ENCODE results near the gene OSBPL1A. TPM values are rescaled to one million over a fixed set of nuclear protein-coding genes. Genes with fewer than 3 reads are reported as not detected.

The OSBPL1A gene
- polyA plus RNA-seq, 2 donors: 10.8 to 11.6 TPM

GRCh38 chr18:24403076-24403475 lies 5.5 kb upstream of the OSBPL1A start:
- Histone ChIP-seq H3K36me3 (ENCODE audit: control insufficient read depth in 2 of 2, insufficient read depth in 2 of 2, low read length in 1 of 2) (no peaks in the 10 kb centered on the region), H3K9me3 (ENCODE audit: control insufficient read depth in 2 of 2, insufficient read depth in 1 of 2, low read depth in 1 of 2, low read length in 1 of 2) (peaks cover 0 to 2% of the 10 kb centered on the region in 2 donors), H3K27me3 (ENCODE audit: control insufficient read depth in 1 of 2, insufficient read depth in 2 of 2, low read length in 2 of 2) (no peaks in the 10 kb centered on the region), H3K4me3 (ENCODE audit: low read depth in 1 of 2, low read length in 2 of 2) (no peak overlapping the region), H3K27ac (ENCODE audit: low read depth in 2 of 2, low read length in 1 of 2) (no peak overlapping the region), H3K4me1 (ENCODE audit: control insufficient read depth in 2 of 2, insufficient read depth in 2 of 2, low read length in 1 of 2) (no peaks in the 10 kb centered on the region)
- WGBS, 2 donors: 71 to 79% methylated on average over 5 of the region's 5 CpGs

GRCh38 chr18:24402209-24402785 lies 4.7 kb upstream of the OSBPL1A start:
- WGBS, 2 donors: 84 to 87% methylated on average over 6 of the region's 6 CpGs
- Histone ChIP-seq H3K36me3 (ENCODE audit: control insufficient read depth in 2 of 2, insufficient read depth in 2 of 2, low read length in 1 of 2) (no peaks in the 10 kb centered on the region), H3K9me3 (ENCODE audit: control insufficient read depth in 2 of 2, insufficient read depth in 1 of 2, low read depth in 1 of 2, low read length in 1 of 2) (peaks cover 0 to 2% of the 10 kb centered on the region in 2 donors), H3K4me1 (ENCODE audit: control insufficient read depth in 2 of 2, insufficient read depth in 2 of 2, low read length in 1 of 2) (no peaks in the 10 kb centered on the region), H3K27me3 (ENCODE audit: control insufficient read depth in 1 of 2, insufficient read depth in 2 of 2, low read length in 2 of 2) (no peaks in the 10 kb centered on the region), H3K4me3 (ENCODE audit: low read depth in 1 of 2, low read length in 2 of 2) (no peak overlapping the region), H3K27ac (ENCODE audit: low read depth in 2 of 2, low read length in 1 of 2) (no peak overlapping the region)

- Histone ChIP-seq H3K4me3 (ENCODE audit: low read depth in 1 of 2, low read length in 2 of 2) (no peak overlapping the region), H3K36me3 (ENCODE audit: control insufficient read depth in 2 of 2, insufficient read depth in 2 of 2, low read length in 1 of 2) (no peaks in the 10 kb centered on the region), H3K9me3 (ENCODE audit: control insufficient read depth in 2 of 2, insufficient read depth in 1 of 2, low read depth in 1 of 2, low read length in 1 of 2) (peaks cover 0 to 2% of the 10 kb centered on the region in 2 donors), H3K27me3 (ENCODE audit: control insufficient read depth in 1 of 2, insufficient read depth in 2 of 2, low read length in 2 of 2) (no peaks in the 10 kb centered on the region), H3K4me1 (ENCODE audit: control insufficient read depth in 2 of 2, insufficient read depth in 2 of 2, low read length in 1 of 2) (no peaks in the 10 kb centered on the region), H3K27ac (ENCODE audit: low read depth in 2 of 2, low read length in 1 of 2) (no peak overlapping the region)
- 51 to 53% methylated on average over 2 of the region's 2 CpGs for WGBS, 2 donors
Observed at GRCh38 chr18:24400587-24400986, 3.0 kb upstream of the OSBPL1A start.

- Histone ChIP-seq H3K27ac (ENCODE audit: low read depth in 2 of 2, low read length in 1 of 2) (peak overlapping the region; percentile 84 to 91), H3K4me3 (ENCODE audit: low read depth in 1 of 2, low read length in 2 of 2) (no peak overlapping the region), H3K27me3 (ENCODE audit: control insufficient read depth in 1 of 2, insufficient read depth in 2 of 2, low read length in 2 of 2) (no peaks in the 10 kb centered on the region), H3K36me3 (ENCODE audit: control insufficient read depth in 2 of 2, insufficient read depth in 2 of 2, low read length in 1 of 2) (no peaks in the 10 kb centered on the region), H3K4me1 (ENCODE audit: control insufficient read depth in 2 of 2, insufficient read depth in 2 of 2, low read length in 1 of 2) (no peaks in the 10 kb centered on the region), H3K9me3 (ENCODE audit: control insufficient read depth in 2 of 2, insufficient read depth in 1 of 2, low read depth in 1 of 2, low read length in 1 of 2) (no peaks in the 10 kb centered on the region)
- WGBS, 2 donors: 44 to 65% methylated on average over 15 of the region's 15 CpGs
Observed at GRCh38 chr18:24398540-24398939, 916 bp upstream of the OSBPL1A start.

- Histone ChIP-seq H3K27ac (ENCODE audit: low read depth in 2 of 2, low read length in 1 of 2) (peak overlapping the region; percentile 84 to 91), H3K27me3 (ENCODE audit: control insufficient read depth in 1 of 2, insufficient read depth in 2 of 2, low read length in 2 of 2) (no peaks in the 10 kb centered on the region), H3K9me3 (ENCODE audit: control insufficient read depth in 2 of 2, insufficient read depth in 1 of 2, low read depth in 1 of 2, low read length in 1 of 2) (no peaks in the 10 kb centered on the region), H3K4me3 (ENCODE audit: low read depth in 1 of 2, low read length in 2 of 2) (peak overlapping the region; percentile 55 to 67), H3K4me1 (ENCODE audit: control insufficient read depth in 2 of 2, insufficient read depth in 2 of 2, low read length in 1 of 2) (no peaks in the 10 kb centered on the region), H3K36me3 (ENCODE audit: control insufficient read depth in 2 of 2, insufficient read depth in 2 of 2, low read length in 1 of 2) (no peaks in the 10 kb centered on the region)
- WGBS, 2 donors: 0 to 1% methylated on average over 50 of the region's 50 CpGs
Observed at GRCh38 chr18:24397131-24397693, 412 bp downstream of the OSBPL1A start.

- Histone ChIP-seq H3K36me3 (ENCODE audit: control insufficient read depth in 2 of 2, insufficient read depth in 2 of 2, low read length in 1 of 2) (no peaks in the 10 kb centered on the region), H3K27ac (ENCODE audit: low read depth in 2 of 2, low read length in 1 of 2) (no peak overlapping the region), H3K4me3 (ENCODE audit: low read depth in 1 of 2, low read length in 2 of 2) (no peak overlapping the region), H3K27me3 (ENCODE audit: control insufficient read depth in 1 of 2, insufficient read depth in 2 of 2, low read length in 2 of 2) (no peaks in the 10 kb centered on the region), H3K9me3 (ENCODE audit: control insufficient read depth in 2 of 2, insufficient read depth in 1 of 2, low read depth in 1 of 2, low read length in 1 of 2) (no peaks in the 10 kb centered on the region), H3K4me1 (ENCODE audit: control insufficient read depth in 2 of 2, insufficient read depth in 2 of 2, low read length in 1 of 2) (no peaks in the 10 kb centered on the region)
- WGBS, 2 donors: 76 to 83% methylated on average over 8 of the region's 8 CpGs
Observed at GRCh38 chr18:24396082-24396633, 1.5 kb downstream of the OSBPL1A start.

- Histone ChIP-seq H3K9me3 (ENCODE audit: control insufficient read depth in 2 of 2, insufficient read depth in 1 of 2, low read depth in 1 of 2, low read length in 1 of 2) (no peaks in the 10 kb centered on the region), H3K27ac (ENCODE audit: low read depth in 2 of 2, low read length in 1 of 2) (no peak overlapping the region), H3K27me3 (ENCODE audit: control insufficient read depth in 1 of 2, insufficient read depth in 2 of 2, low read length in 2 of 2) (no peaks in the 10 kb centered on the region), H3K4me3 (ENCODE audit: low read depth in 1 of 2, low read length in 2 of 2) (no peak overlapping the region), H3K4me1 (ENCODE audit: control insufficient read depth in 2 of 2, insufficient read depth in 2 of 2, low read length in 1 of 2) (no peaks in the 10 kb centered on the region), H3K36me3 (ENCODE audit: control insufficient read depth in 2 of 2, insufficient read depth in 2 of 2, low read length in 1 of 2) (no peaks in the 10 kb centered on the region)
- 83% methylated on average over 11 of the region's 11 CpGs for WGBS, 2 donors
Observed at GRCh38 chr18:24395049-24395795, 2.4 kb downstream of the OSBPL1A start.

- WGBS, 2 donors: 73 to 81% methylated on average over 3 of the region's 3 CpGs
- H3K27me3 ChIP-seq (ENCODE audit: control insufficient read depth in 1 of 2, insufficient read depth in 2 of 2, low read length in 2 of 2): no peaks in the 10 kb centered on the region
- H3K4me3 ChIP-seq (ENCODE audit: low read depth in 1 of 2, low read length in 2 of 2): no peak overlapping the region
- no peaks in the 10 kb centered on the region for H3K36me3 ChIP-seq (ENCODE audit: control insufficient read depth in 2 of 2, insufficient read depth in 2 of 2, low read length in 1 of 2)
- no peaks in the 10 kb centered on the region for H3K9me3 ChIP-seq (ENCODE audit: control insufficient read depth in 2 of 2, insufficient read depth in 1 of 2, low read depth in 1 of 2, low read length in 1 of 2)
- no peaks in the 10 kb centered on the region for H3K4me1 ChIP-seq (ENCODE audit: control insufficient read depth in 2 of 2, insufficient read depth in 2 of 2, low read length in 1 of 2)
- no peak overlapping the region for H3K27ac ChIP-seq (ENCODE audit: low read depth in 2 of 2, low read length in 1 of 2)
Observed at GRCh38 chr18:24388957-24389356, 8.7 kb downstream of the OSBPL1A start.

GRCh38 chr18:24386681-24387080 lies 10.9 kb downstream of the OSBPL1A start:
- no peaks in the 10 kb centered on the region for H3K27me3 ChIP-seq (ENCODE audit: control insufficient read depth in 1 of 2, insufficient read depth in 2 of 2, low read length in 2 of 2)
- no peaks in the 10 kb centered on the region for H3K36me3 ChIP-seq (ENCODE audit: control insufficient read depth in 2 of 2, insufficient read depth in 2 of 2, low read length in 1 of 2)
- H3K4me3 ChIP-seq (ENCODE audit: low read depth in 1 of 2, low read length in 2 of 2): no peak overlapping the region
- no peak overlapping the region for H3K27ac ChIP-seq (ENCODE audit: low read depth in 2 of 2, low read length in 1 of 2)
- H3K4me1 ChIP-seq (ENCODE audit: control insufficient read depth in 2 of 2, insufficient read depth in 2 of 2, low read length in 1 of 2): no peaks in the 10 kb centered on the region
- H3K9me3 ChIP-seq (ENCODE audit: control insufficient read depth in 2 of 2, insufficient read depth in 1 of 2, low read depth in 1 of 2, low read length in 1 of 2): no peaks in the 10 kb centered on the region
- 90 to 91% methylated on average over 6 of the region's 6 CpGs for whole genome bisulfite sequencing, 2 donors

Data from esophagus (tissue), 2 donors.